Astrocyte (in vitro differentiated cells and primary cell): Measurements from ENCODE around the gene HAPSTR1. TPM values are rescaled to one million over a fixed set of nuclear protein-coding genes. Genes with fewer than 3 reads are reported as not detected.
A peak's percentile ranks its signal among the peaks of the same experiment; 100 is the strongest.

Source experiments
- DNase-seq: peaks from one replicate; pipeline ENCODE4 v3.0.0-alpha.2; 2010; ENCODE audit warnings: low read depth
- FAIRE-seq: peaks from 2 replicates; lab custom pipeline; 2011; peaks lifted over from hg19 to GRCh38; lab: Jason Lieb, UNC
- H2AFZ ChIP-seq: 2 replicates; pipeline ENCODE4 v1.6.0; 2012; ENCODE audit warnings: low read depth, low read length, inconsistent platforms
- H3K27ac ChIP-seq: 2 replicates; pipeline ENCODE4 v1.5.1; 2011; ENCODE audit warnings: low read depth, low read length, inconsistent platforms
- H3K27me3 ChIP-seq: 2 replicates; pipeline ENCODE4 v1.6.0; 2011; ENCODE audit warnings: low read length, inconsistent platforms; ENCODE audit not compliant: insufficient read depth
- H3K36me3 ChIP-seq: 2 replicates; pipeline ENCODE4 v1.5.1; 2011; ENCODE audit warnings: low read length, inconsistent platforms; ENCODE audit not compliant: insufficient read depth
- H3K4me1 ChIP-seq: 2 replicates; pipeline ENCODE4 v1.5.1; 2011; ENCODE audit warnings: low read length, inconsistent platforms; ENCODE audit not compliant: insufficient read depth
- H3K4me2 ChIP-seq: 2 replicates; pipeline ENCODE4 v1.6.0; 2012; ENCODE audit warnings: low read length, inconsistent platforms
- H3K4me3 ChIP-seq: 2 replicates; pipeline ENCODE4 v1.5.1; 2011; ENCODE audit warnings: low read depth, mild to moderate bottlenecking, low read length, inconsistent platforms; ENCODE audit not compliant: insufficient read depth
- H3K79me2 ChIP-seq: 2 replicates; pipeline ENCODE4 v1.6.0; 2012; ENCODE audit warnings: mild to moderate bottlenecking, low read length, inconsistent platforms; ENCODE audit not compliant: insufficient read depth
- H3K9ac ChIP-seq: 2 replicates; pipeline ENCODE4 v1.6.0; 2012; ENCODE audit warnings: mild to moderate bottlenecking, low read length, inconsistent platforms
- H3K9me3 ChIP-seq: 2 replicates; pipeline ENCODE4 v1.5.1; 2012; ENCODE audit warnings: low read depth, mild to moderate bottlenecking, low read length, inconsistent platforms; ENCODE audit not compliant: insufficient read depth
- H4K20me1 ChIP-seq: 2 replicates; pipeline ENCODE4 v1.6.0; 2012; ENCODE audit warnings: low read length, inconsistent platforms; ENCODE audit not compliant: insufficient read depth
- H3K27ac Mint-ChIP-seq: one replicate; pipeline ENCODE4 v1.8.0; 2021; ENCODE audit warnings: mild to moderate bottlenecking, mixed read lengths; ENCODE audit not compliant: unreplicated experiment
- H3K27me3 Mint-ChIP-seq: one replicate; pipeline ENCODE4 v1.8.0; 2021; ENCODE audit warnings: low read depth, mixed read lengths; ENCODE audit not compliant: unreplicated experiment
- H3K36me3 Mint-ChIP-seq: one replicate; pipeline ENCODE4 v1.8.0; 2021; ENCODE audit warnings: low read depth, mixed read lengths; ENCODE audit not compliant: unreplicated experiment
- H3K4me1 Mint-ChIP-seq: one replicate; pipeline ENCODE4 v1.8.0; 2021; ENCODE audit warnings: low read depth, mixed read lengths; ENCODE audit not compliant: unreplicated experiment
- H3K4me3 Mint-ChIP-seq: one replicate; pipeline ENCODE4 v1.8.0; 2021; ENCODE audit warnings: mild to moderate bottlenecking, moderate library complexity, mixed read lengths; ENCODE audit not compliant: unreplicated experiment
- H3K9me3 Mint-ChIP-seq: one replicate; pipeline ENCODE4 v1.8.0; 2021; ENCODE audit warnings: mild to moderate bottlenecking, mixed read lengths; ENCODE audit not compliant: unreplicated experiment
- EZH2 ChIP-seq: IDR thresholded peaks from 2 replicates; pipeline ENCODE4 v1.6.1; 2012; ENCODE audit warnings: mild to moderate bottlenecking, low read length, inconsistent platforms; ENCODE audit not compliant: insufficient read depth
- total RNA-seq: library from RNA; stranded (reverse); gene quantifications from 2 replicates; pipeline ENCODE4 v1.2.1, GENCODE V29; 2021
- TF ChIP-seq, protein P1 (sequence below): IDR thresholded peaks from 2 replicates; pipeline ENCODE4 v1.5.1; 2011; ENCODE audit warnings: low read depth, mild to moderate bottlenecking, inconsistent platforms, low read length, moderate library complexity; ENCODE audit not compliant: insufficient read depth

HAPSTR1 gene
- total RNA-seq, 1 donor from 2014 or later: 99.5 TPM

DNA sequence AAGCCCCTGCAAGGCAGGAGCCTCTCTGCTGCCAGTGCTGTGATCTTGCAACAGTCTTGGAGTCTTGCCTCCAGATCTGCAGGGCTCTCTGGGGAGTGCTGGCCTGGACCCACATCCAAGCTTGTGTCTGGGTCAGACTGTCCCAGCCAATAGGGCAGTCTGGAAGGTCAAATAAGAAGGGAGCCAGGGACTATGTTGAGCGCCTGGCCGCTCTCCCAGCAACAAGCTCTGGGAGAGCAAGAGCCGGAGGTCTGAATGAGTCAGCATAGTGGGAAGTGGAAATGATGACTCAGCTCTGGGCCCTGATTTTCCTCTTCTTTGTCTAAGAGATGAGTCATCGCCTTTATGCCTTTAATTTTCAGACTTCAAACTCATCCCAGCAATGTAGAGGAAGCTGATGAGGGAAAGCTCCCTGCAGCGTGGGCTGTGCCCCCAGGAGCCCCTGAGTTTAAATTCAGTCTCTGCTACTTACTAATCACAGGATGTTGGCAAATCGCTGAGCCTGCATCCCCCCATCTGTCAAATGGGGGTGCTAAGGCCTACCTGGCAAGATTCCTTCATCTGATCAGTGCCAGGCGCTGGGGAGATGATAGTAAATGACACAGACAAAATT lies 43.6 kb upstream of the HAPSTR1 start:
- Mint-ChIP-seq H3K4me3 (peak overlapping the region; percentile 51), H3K27ac (peak overlapping the region; percentile 98), H3K27me3 (no peaks in the 10 kb centered on the region), H3K4me1 (peaks cover 27% of the 10 kb centered on the region), H3K36me3 (peaks cover 3% of the 10 kb centered on the region), H3K9me3 (peaks cover 6% of the 10 kb centered on the region)
- DNase-seq (peak; percentile 98), FAIRE-seq (peak; percentile 92)
- Histone ChIP-seq H3K9ac (peak overlapping the region; percentile 74), H3K9me3 (no peaks in the 10 kb centered on the region), H4K20me1 (no peaks in the 10 kb centered on the region), H3K27ac (peak overlapping the region; percentile 92), H3K4me3 (no peak overlapping the region), H3K79me2 (no peaks in the 10 kb centered on the region), H3K36me3 (no peaks in the 10 kb centered on the region), H3K27me3 (no peaks in the 10 kb centered on the region), H3K4me2 (peak overlapping the region; percentile 73), H2AFZ (no peak overlapping the region), H3K4me1 (peaks cover 39% of the 10 kb centered on the region)
- no peak for TF ChIP-seq EZH2
- TF ChIP-seq, protein P1, sequence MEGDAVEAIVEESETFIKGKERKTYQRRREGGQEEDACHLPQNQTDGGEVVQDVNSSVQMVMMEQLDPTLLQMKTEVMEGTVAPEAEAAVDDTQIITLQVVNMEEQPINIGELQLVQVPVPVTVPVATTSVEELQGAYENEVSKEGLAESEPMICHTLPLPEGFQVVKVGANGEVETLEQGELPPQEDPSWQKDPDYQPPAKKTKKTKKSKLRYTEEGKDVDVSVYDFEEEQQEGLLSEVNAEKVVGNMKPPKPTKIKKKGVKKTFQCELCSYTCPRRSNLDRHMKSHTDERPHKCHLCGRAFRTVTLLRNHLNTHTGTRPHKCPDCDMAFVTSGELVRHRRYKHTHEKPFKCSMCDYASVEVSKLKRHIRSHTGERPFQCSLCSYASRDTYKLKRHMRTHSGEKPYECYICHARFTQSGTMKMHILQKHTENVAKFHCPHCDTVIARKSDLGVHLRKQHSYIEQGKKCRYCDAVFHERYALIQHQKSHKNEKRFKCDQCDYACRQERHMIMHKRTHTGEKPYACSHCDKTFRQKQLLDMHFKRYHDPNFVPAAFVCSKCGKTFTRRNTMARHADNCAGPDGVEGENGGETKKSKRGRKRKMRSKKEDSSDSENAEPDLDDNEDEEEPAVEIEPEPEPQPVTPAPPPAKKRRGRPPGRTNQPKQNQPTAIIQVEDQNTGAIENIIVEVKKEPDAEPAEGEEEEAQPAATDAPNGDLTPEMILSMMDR: no peak

DNA sequence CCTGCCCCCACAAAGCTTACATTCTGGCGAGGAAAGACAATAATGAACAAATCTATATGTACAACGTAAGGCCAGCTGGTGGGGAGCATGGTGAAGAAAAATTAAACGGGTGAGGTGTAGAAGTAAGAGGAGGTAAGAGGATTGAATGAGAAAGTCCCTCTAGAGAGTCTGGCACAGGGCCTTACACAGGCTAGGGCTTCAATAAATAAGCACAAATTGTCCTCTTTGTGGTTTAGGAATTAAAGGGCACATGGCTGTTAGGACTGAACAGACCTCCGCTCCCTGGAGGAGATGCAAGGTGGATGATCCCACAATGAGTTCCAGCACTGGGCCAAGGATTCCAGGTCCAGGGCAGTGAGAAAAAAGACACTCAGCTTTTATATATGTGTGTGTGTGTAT lies 43.1 kb upstream of the HAPSTR1 start:
- no peaks in the 10 kb centered on the region for H3K36me3 ChIP-seq
- peak overlapping the region; percentile 92 for H3K27ac ChIP-seq
- Mint-ChIP-seq H3K27ac (peak overlapping the region; percentile 98), H3K9me3 (peaks cover 6% of the 10 kb centered on the region), H3K4me1 (peaks cover 22% of the 10 kb centered on the region), H3K27me3 (no peaks in the 10 kb centered on the region), H3K36me3 (peaks cover 3% of the 10 kb centered on the region), H3K4me3 (no peak overlapping the region)
- no peaks in the 10 kb centered on the region for H3K27me3 ChIP-seq
- H3K4me3 ChIP-seq: no peak overlapping the region
- H3K9me3 ChIP-seq: no peaks in the 10 kb centered on the region
- H4K20me1 ChIP-seq: no peaks in the 10 kb centered on the region
- H3K9ac ChIP-seq: peak overlapping the region; percentile 74
- H3K4me2 ChIP-seq: peak overlapping the region; percentile 73
- peaks cover 36% of the 10 kb centered on the region for H3K4me1 ChIP-seq
- TF ChIP-seq, protein P1: no peak
- no peak for TF ChIP-seq EZH2
- FAIRE-seq (no peak), DNase-seq (peak; percentile 46)
- H3K79me2 ChIP-seq: no peaks in the 10 kb centered on the region
- H2AFZ ChIP-seq: no peak overlapping the region

DNA sequence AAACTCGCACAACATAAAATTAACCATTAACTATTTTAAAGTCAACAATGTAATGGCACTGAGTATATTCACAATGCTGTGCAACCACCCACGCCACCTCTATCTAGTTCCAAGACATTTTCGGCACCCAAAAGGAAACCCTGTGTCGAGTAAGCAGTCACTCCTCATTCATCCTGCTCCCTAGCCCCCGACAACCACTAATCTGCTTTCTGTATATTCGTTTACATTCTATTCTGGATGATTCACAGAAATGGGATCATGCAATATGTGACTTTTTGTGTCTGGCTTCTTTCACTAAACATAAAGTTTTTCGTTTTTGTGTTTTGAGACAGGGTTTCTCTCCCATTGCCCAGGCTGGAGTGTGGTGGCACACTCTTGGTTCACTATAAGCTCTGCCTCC lies 42.2 kb upstream of the HAPSTR1 start:
- Mint-ChIP-seq H3K27me3 (no peaks in the 10 kb centered on the region), H3K4me1 (peaks cover 20% of the 10 kb centered on the region), H3K36me3 (peaks cover 3% of the 10 kb centered on the region), H3K9me3 (peaks cover 6% of the 10 kb centered on the region), H3K4me3 (no peak overlapping the region), H3K27ac (peak overlapping the region; percentile 96)
- H3K36me3 ChIP-seq: no peaks in the 10 kb centered on the region
- no peaks in the 10 kb centered on the region for H3K27me3 ChIP-seq
- FAIRE-seq (no peak), DNase-seq (peak; percentile 85)
- peaks cover 34% of the 10 kb centered on the region for H3K4me1 ChIP-seq
- no peaks in the 10 kb centered on the region for H3K79me2 ChIP-seq
- H3K4me2 ChIP-seq: peak overlapping the region; percentile 74
- H3K4me3 ChIP-seq: no peak overlapping the region
- H2AFZ ChIP-seq: no peak overlapping the region
- H4K20me1 ChIP-seq: no peaks in the 10 kb centered on the region
- H3K9ac ChIP-seq: peak overlapping the region; percentile 53
- H3K9me3 ChIP-seq: no peaks in the 10 kb centered on the region
- H3K27ac ChIP-seq: peak overlapping the region; percentile 92
- TF ChIP-seq EZH2: no peak
- TF ChIP-seq, protein P1: no peak
